ENCODE measurements around the gene LRPAP1.
"Not testable (repeated sequence)": the region's sequence is repeated elsewhere in the genome, so short reads cannot be mapped to it uniquely, and the experiment has no call there.

DNA sequence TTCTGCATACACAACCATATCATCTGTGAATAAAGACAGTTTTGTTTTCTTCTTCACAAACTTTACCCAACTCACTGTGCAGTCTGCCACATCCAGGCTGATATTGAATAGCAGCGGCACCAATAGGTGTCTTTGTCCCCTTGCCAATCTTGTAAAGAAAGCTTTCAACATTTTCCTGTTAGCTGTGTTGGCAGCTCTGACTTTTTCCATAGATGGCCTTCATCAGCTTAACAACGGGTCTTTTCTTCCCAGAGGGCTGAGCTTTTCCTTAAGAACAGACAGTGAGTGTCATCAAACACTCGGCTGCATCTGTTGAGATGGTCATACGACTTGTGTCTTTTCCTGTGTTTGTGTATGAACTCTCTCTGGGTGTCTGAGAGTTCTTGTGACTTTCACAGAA lies 14.5 kb upstream of the LRPAP1 start:
- TF ChIP-seq, protein P1, sequence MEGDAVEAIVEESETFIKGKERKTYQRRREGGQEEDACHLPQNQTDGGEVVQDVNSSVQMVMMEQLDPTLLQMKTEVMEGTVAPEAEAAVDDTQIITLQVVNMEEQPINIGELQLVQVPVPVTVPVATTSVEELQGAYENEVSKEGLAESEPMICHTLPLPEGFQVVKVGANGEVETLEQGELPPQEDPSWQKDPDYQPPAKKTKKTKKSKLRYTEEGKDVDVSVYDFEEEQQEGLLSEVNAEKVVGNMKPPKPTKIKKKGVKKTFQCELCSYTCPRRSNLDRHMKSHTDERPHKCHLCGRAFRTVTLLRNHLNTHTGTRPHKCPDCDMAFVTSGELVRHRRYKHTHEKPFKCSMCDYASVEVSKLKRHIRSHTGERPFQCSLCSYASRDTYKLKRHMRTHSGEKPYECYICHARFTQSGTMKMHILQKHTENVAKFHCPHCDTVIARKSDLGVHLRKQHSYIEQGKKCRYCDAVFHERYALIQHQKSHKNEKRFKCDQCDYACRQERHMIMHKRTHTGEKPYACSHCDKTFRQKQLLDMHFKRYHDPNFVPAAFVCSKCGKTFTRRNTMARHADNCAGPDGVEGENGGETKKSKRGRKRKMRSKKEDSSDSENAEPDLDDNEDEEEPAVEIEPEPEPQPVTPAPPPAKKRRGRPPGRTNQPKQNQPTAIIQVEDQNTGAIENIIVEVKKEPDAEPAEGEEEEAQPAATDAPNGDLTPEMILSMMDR (IDR thresholded peaks at IDR 0.05; ENCODE audit: low read depth, low read length), result not testable (repeated sequence)
- not testable (repeated sequence) for TF ChIP-seq POLR2A (IDR thresholded peaks at IDR 0.05; ENCODE audit: extremely low read depth, insufficient read length); MAX (IDR thresholded peaks at IDR 0.05; ENCODE audit: low read depth, low read length)

Measured in NB4 (cell line).